ENCODE data around the gene SMIM35.

SMIM35 gene

DNA sequence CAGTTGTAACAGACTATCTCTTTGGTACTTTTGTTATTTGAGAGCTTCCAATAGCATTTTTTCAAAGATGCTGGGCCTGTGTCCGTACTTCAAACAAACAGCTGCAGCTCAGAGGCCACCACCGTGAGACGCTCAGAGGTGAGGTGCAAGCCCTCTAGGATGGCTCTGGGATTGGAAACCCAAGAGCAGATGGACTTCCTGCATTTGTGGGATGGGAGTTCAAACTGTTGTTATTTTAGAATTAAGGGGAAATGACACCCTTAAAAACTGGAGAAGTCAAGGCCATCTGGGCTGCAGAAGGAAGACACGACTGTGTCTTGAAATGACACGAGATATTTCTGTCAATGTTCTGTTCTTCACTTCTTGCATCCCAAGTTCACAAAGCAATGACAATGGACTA lies 109.7 kb downstream of the SMIM35 start:
- ChIA-PET POLR2A (no interaction called here), CTCF (no interaction called here)
- Histone ChIP-seq H3K36me3 (ENCODE audit: control insufficient read depth in 2 of 2, insufficient read depth in 1 of 2, low read length in 2 of 2) (no peaks in the 10 kb centered on the region), H3K4me1 (ENCODE audit: control insufficient read depth, insufficient read depth, low read length) (no peaks in the 10 kb centered on the region), H3K27ac (ENCODE audit: extremely low read depth, low read depth, low read length) (no peak overlapping the region), H3K9me3 (ENCODE audit: control insufficient read depth, insufficient read depth, low read depth, low read length) (no peaks in the 10 kb centered on the region), H3K4me3 (ENCODE audit: low read depth, low read length) (no peak overlapping the region)
- TF ChIP-seq ZNF830 (tag by site-specific recombination; IDR thresholded peaks at IDR 0.05; ENCODE audit: low read depth) (no peak), PRDM10 (tag by site-specific recombination; IDR thresholded peaks at IDR 0.05) (no peak), ZNF777 (tag by site-specific recombination; IDR thresholded peaks at IDR 0.05; ENCODE audit: borderline replicate concordance) (no peak), ZNF518A (tag by site-specific recombination; conservative IDR thresholded peaks at IDR 0.05; ENCODE audit: low read depth) (no peak)

GRCh38 chr11:117976445-117976844 lies 110.3 kb downstream of the SMIM35 start:
- H3K36me3 ChIP-seq (ENCODE audit: control insufficient read depth in 2 of 2, insufficient read depth in 1 of 2, low read length in 2 of 2) = no peaks in the 10 kb centered on the region
- POLR2A ChIA-PET = interaction anchor here (0.5 kb wide), 1 partner anchor 76 kb away, joined by 3 read pairs; no protein-coding TSS in a partner anchor

GRCh38 chr11:117973503-117973860 lies 113.3 kb downstream of the SMIM35 start:
- no peak overlapping the region for H3K27ac ChIP-seq (ENCODE audit: extremely low read depth, low read depth, low read length)
- TF ChIP-seq ZNF311 (tag by site-specific recombination; IDR thresholded peaks at IDR 0.05; ENCODE audit: borderline replicate concordance) (no peak), RBAK (tag by site-specific recombination; IDR thresholded peaks at IDR 0.05) (no peak), MEIS1 (CRISPR knock-in tag; IDR thresholded peaks at IDR 0.05; ENCODE audit: borderline replicate concordance) (no peak), PRDM1 (tag by site-specific recombination; IDR thresholded peaks at IDR 0.05) (no peak)
- TF ChIP-seq, protein P1, sequence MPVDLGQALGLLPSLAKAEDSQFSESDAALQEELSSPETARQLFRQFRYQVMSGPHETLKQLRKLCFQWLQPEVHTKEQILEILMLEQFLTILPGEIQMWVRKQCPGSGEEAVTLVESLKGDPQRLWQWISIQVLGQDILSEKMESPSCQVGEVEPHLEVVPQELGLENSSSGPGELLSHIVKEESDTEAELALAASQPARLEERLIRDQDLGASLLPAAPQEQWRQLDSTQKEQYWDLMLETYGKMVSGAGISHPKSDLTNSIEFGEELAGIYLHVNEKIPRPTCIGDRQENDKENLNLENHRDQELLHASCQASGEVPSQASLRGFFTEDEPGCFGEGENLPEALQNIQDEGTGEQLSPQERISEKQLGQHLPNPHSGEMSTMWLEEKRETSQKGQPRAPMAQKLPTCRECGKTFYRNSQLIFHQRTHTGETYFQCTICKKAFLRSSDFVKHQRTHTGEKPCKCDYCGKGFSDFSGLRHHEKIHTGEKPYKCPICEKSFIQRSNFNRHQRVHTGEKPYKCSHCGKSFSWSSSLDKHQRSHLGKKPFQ (tag by site-specific recombination; IDR thresholded peaks at IDR 0.05) = no peak
- POLR2A ChIA-PET = no interaction called here
- H3K4me3 ChIP-seq (ENCODE audit: low read depth, low read length) = no peak overlapping the region
- no peaks in the 10 kb centered on the region for H3K36me3 ChIP-seq (ENCODE audit: control insufficient read depth in 2 of 2, insufficient read depth in 1 of 2, low read length in 2 of 2)
- no peaks in the 10 kb centered on the region for H3K4me1 ChIP-seq (ENCODE audit: control insufficient read depth, insufficient read depth, low read length)
- CTCF ChIA-PET = interaction anchor here (0.7 to 1.2 kb wide), 3 partner anchors 27 to 165 kb away, joined by 3 to 4 read pairs (median 3); no protein-coding TSS in a partner anchor
- no peaks in the 10 kb centered on the region for H3K9me3 ChIP-seq (ENCODE audit: control insufficient read depth, insufficient read depth, low read depth, low read length)

More at GRCh38 chr11:117976445-117976844, 110.3 kb downstream of the SMIM35 start:
- no peak overlapping the region for H3K4me3 ChIP-seq (ENCODE audit: low read depth, low read length)
- no peak for TF ChIP-seq ZNF112 (tag by site-specific recombination; IDR thresholded peaks at IDR 0.05)
- no peak for TF ChIP-seq ZNF664 (tag by site-specific recombination; IDR thresholded peaks at IDR 0.05)
- TF ChIP-seq ZNF211 (tag by site-specific recombination; IDR thresholded peaks at IDR 0.05; ENCODE audit: low read depth) = no peak
- TF ChIP-seq, protein P2, sequence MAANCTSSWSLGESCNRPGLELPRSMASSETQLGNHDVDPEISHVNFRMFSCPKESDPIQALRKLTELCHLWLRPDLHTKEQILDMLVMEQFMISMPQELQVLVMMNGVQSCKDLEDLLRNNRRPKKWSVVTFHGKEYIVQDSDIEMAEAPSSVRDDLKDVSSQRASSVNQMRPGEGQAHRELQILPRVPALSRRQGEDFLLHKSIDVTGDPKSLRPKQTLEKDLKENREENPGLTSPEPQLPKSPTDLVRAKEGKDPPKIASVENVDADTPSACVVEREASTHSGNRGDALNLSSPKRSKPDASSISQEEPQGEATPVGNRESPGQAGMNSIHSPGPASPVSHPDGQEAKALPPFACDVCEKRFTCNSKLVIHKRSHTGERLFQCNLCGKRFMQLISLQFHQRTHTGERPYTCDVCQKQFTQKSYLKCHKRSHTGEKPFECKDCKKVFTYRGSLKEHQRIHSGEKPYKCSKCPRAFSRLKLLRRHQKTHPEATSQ (tag by site-specific recombination; IDR thresholded peaks at IDR 0.05) = no peak
- no peak for TF ChIP-seq ZNF114 (tag by site-specific recombination; IDR thresholded peaks at IDR 0.05)
- no peak for TF ChIP-seq ZNF623 (tag by site-specific recombination; IDR thresholded peaks at IDR 0.05)
- no peak for TF ChIP-seq ZNF626 (tag by site-specific recombination; IDR thresholded peaks at IDR 0.05)
- no peak for TF ChIP-seq ZFP41 (tag by site-specific recombination; IDR thresholded peaks at IDR 0.05; ENCODE audit: borderline replicate concordance)
- no peak for TF ChIP-seq ZNF560 (tag by site-specific recombination; IDR thresholded peaks at IDR 0.05; ENCODE audit: borderline replicate concordance)
- TF ChIP-seq MEIS1 (CRISPR knock-in tag; IDR thresholded peaks at IDR 0.05; ENCODE audit: borderline replicate concordance) = no peak
- TF ChIP-seq ZNF423 (tag by site-specific recombination; IDR thresholded peaks at IDR 0.05) = no peak
- TF ChIP-seq ZNF175 (tag by site-specific recombination; IDR thresholded peaks at IDR 0.05) = no peak
- TF ChIP-seq IKZF3 (tag by site-specific recombination; IDR thresholded peaks at IDR 0.05) = no peak
- no peak for TF ChIP-seq ZNF549 (tag by site-specific recombination; IDR thresholded peaks at IDR 0.05)
- no peak for TF ChIP-seq TRIM28 (IDR thresholded peaks at IDR 0.05; ENCODE audit: borderline replicate concordance, low read length)
- TF ChIP-seq ZBTB21 (tag by site-specific recombination; IDR thresholded peaks at IDR 0.05) = no peak
- TF ChIP-seq ZSCAN30 (tag by site-specific recombination; IDR thresholded peaks at IDR 0.05) = no peak
- CTCF ChIA-PET = no interaction called here
- H3K4me1 ChIP-seq (ENCODE audit: control insufficient read depth, insufficient read depth, low read length) = no peaks in the 10 kb centered on the region
- no peak overlapping the region for H3K27ac ChIP-seq (ENCODE audit: extremely low read depth, low read depth, low read length)
- H3K9me3 ChIP-seq (ENCODE audit: control insufficient read depth, insufficient read depth, low read depth, low read length) = no peaks in the 10 kb centered on the region
